Measurements from ENCODE around the gene PAXX.

PAXX gene

DNA sequence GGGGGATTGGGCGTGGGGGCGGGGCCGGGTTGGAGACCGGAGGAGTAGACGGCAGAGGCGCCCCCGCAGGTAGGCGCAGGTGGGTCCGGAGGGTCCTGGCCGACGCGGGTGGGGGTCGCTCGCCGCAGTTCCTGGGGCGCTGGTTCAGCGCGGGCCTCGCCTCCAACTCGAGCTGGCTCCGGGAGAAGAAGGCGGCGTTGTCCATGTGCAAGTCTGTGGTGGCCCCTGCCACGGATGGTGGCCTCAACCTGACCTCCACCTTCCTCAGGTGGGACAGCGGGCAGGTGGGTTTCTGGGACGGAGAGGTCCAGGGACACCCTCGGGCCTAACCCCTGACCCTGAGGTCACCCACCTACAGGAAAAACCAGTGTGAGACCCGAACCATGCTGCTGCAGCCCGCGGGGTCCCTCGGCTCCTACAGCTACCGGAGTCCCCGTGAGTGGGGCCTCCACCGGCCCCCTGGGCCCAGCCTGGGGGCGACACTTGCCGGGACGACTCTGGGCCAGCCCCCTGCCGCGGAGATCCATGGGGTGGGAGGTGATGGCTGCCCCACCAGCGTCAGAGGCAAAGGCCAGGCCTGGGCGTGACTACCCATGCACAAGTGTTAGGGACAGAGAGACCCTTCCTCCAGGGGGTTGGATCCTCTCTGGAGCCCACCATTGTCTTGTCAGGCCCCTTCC is 13.2 kb upstream of the PAXX start:
- DNase-seq, result no peak
- TF ChIP-seq GATA1 (IDR thresholded peaks at IDR 0.05; ENCODE audit: low read depth, low read length), result no peak
- TF ChIP-seq POLR2A (IDR thresholded peaks at IDR 0.05; ENCODE audit: low read length), result no peak

DNA sequence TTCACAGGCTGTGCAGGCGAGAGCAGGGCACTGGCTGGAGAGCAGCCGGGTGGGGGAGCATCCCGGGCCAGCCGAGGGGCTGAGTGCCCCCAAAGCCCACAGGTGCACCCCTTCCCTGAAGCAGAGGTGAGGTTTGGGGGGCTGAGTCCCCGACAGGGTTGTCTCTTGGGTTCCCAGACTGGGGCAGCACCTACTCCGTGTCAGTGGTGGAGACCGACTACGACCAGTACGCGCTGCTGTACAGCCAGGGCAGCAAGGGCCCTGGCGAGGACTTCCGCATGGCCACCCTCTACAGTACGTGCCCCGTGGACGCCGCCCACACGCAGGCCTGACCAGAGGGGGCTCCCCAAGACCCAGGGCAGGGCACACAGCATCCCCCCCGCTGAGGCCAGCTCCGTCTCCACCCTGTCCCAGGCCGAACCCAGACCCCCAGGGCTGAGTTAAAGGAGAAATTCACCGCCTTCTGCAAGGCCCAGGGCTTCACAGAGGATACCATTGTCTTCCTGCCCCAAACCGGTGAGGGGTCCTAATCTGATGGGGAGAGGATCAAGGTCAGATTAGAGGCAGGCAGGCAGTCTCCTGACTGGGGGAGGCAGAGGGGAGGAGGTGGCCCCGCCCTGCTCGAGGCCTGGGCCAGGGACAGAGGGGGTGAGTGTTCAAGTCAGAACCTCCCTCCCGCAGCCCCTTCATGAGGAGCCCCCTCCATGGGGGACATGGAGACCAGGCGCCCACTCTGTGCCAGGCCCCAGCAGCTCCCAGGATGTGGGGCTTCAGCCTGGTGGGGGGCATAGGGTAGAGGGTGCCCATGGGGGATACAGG is 12.2 kb upstream of the PAXX start:
- no peak for DNase-seq
- TF ChIP-seq GATA1 (IDR thresholded peaks at IDR 0.05; ENCODE audit: low read depth, low read length) (no peak), POLR2A (IDR thresholded peaks at IDR 0.05; ENCODE audit: low read length) (no peak)

DNA sequence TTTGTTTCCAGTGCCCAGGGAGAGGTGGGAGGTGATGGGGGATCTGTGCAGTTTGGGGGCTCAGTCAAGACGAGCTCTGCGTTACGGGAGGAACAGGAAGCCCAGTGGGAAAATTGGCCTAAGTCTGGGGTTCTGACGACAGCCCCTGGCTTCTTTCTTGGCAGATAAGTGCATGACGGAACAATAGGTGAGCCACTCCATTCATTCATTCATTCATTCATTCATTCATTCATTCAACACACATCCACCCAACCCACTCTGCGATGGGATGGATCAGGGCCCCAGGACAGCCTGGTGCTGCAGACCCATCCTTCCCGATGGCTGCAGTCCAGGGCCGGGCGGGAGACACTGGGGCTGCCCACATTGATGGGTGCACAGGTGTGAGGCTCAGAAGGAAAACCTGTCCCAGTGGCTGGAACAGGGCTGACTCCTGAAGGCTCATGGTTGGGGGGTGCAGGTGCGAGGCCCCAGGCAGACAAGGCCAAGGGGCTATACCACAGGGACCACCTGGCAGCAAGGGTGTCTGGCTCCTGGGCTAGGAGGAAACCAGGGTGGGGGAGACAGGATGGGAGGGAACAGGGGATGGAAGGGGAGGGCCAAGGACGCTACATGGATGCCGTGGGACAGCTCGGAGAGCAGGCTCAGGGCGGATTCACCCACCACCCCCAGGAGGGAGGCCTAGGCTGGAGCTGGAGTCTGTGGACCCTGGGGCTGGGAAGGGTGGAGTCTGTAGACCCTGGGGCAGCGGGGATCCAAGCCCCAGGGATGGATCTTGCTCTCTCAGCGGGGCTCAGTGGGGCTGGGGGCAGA is 11.3 kb upstream of the PAXX start:
- DNase-seq, result no peak
- no peak for TF ChIP-seq POLR2A (IDR thresholded peaks at IDR 0.05; ENCODE audit: low read length)
- no peak for TF ChIP-seq GATA1 (IDR thresholded peaks at IDR 0.05; ENCODE audit: low read depth, low read length)

DNA sequence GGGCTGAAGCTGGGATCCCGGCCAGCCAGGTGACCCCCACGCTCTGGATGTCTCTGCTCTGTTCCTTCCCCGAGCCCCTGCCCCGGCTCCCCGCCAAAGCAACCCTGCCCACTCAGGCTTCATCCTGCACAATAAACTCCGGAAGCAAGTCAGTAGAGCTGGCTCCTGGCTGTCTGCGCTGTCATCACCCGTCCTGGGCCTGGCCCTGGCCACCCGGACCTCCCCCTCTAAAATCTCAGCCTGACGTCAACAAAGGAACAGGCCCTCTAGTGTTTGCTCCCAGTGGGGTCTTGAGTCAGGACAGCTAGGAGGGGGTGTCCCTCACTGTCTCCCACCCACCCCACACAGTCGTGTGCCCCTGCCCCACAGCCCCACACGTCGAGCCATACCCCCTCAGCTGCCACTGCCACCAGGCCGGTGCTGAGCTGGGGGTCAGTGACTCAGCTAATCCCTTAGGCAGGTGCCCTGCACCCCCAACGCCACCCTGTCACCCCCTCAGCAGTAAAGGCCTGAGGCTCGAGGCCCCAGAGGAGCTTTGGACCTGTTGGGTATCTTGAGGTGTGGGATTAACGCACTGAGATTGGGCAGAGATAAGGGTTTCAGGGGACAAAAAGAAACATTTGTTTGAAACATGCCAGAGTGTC is 10.5 kb upstream of the PAXX start:
- DNase-seq, result no peak
- TF ChIP-seq POLR2A (IDR thresholded peaks at IDR 0.05; ENCODE audit: low read length), result no peak
- no peak for TF ChIP-seq GATA1 (IDR thresholded peaks at IDR 0.05; ENCODE audit: low read depth, low read length)

DNA sequence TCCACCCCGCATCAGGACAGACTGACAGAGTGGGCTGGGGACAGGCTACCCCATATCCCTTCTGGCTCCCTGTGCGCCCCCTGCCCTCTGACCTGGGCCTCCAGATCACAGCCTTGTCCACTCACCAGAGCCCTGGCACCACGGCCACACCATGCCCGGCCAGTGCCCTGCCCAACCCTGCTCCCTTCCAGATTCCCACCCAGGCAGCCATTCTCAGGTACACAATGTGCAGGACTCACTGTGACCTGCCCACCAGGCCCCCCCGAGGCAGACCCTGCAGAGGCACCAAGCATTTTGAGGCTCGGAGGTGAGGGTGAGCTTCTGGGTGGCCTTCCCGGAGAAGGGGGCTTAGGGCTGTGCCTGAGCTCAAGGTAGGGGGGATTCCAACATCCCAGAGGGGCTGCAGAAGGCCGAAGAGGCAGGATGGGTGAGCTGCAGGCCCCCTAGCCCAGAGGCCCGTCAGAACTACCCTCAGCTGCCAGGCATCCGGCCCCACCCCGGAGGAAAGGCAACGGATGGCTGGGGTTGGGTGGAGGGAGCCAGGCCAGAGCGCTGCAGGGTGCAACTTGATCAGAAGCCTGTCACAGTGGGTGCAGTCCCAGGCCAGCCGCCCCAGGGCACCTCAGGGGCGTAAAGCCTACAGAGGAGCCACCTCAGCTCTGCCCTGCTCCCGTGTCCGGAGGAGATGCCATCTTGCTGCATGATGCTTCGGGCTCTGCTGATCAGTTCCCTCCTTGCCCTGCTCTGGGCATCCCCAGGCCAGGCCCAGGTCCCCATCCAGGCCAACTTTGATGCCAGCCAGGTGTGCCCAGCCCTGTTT is 9.8 kb upstream of the PAXX start, which contains the start of gene LCNL1:
LCNL1 (plus strand) TSS at position 762 of the 820 bp plus-strand sequence. CDS start 594 bp downstream, outside the sequence.
- TF ChIP-seq POLR2A (IDR thresholded peaks at IDR 0.05; ENCODE audit: low read length), result no peak
- TF ChIP-seq GATA1 (IDR thresholded peaks at IDR 0.05; ENCODE audit: low read depth, low read length), result no peak

GRCh38 chr9:136983167-136983566 is 9.1 kb upstream of the PAXX start:
- TF ChIP-seq POLR2A (IDR thresholded peaks at IDR 0.05; ENCODE audit: low read length) (no peak), GATA1 (IDR thresholded peaks at IDR 0.05; ENCODE audit: low read depth, low read length) (no peak)
- no peak for DNase-seq

More for the DNA sequence above, 9.8 kb upstream of the PAXX start, which contains the start of gene LCNL1:
- DNase-seq, result no peak

DNA sequence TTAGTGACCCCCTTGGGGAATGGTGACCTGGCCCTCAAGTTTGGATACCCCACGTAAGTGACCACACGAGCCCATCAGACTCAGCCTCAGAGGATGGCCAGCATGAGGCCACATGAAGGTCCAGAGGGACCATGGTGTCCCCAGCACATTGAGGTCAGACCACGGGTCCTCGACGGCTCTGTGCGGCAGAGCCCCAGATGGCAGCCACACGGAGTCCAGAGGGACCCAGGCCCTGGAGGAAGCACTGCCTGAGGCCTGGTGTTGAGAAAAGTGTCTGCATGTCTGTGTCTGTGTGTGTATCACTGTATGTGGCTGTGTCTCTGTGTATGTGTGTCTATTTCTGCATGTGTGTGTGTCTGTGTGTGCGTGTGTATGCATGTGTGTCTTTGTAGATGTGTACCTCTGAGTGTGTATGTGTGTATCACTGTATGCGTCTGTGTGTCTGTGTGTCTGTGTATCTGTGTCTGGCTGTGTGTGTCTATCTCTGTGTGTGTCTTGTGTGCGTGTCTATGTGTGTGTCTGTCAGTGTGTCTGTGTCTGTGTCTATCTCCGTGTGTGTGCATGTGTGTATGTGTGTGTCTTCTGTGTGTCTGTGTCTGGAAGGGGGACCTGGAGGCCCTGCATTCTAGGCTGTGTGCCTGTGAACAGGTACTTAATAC is 8.4 kb upstream of the PAXX start:
- no peak for DNase-seq
- TF ChIP-seq GATA1 (IDR thresholded peaks at IDR 0.05; ENCODE audit: low read depth, low read length) (no peak), POLR2A (IDR thresholded peaks at IDR 0.05; ENCODE audit: low read length) (no peak)

GRCh38 chr9:136984464-136985026 is 7.7 kb upstream of the PAXX start:
- TF ChIP-seq POLR2A (IDR thresholded peaks at IDR 0.05; ENCODE audit: low read length) (no peak), GATA1 (IDR thresholded peaks at IDR 0.05; ENCODE audit: low read depth, low read length) (no peak)
- no peak for DNase-seq

- no peak for DNase-seq
- TF ChIP-seq GATA1 (IDR thresholded peaks at IDR 0.05; ENCODE audit: low read depth, low read length), result no peak
- no peak for TF ChIP-seq POLR2A (IDR thresholded peaks at IDR 0.05; ENCODE audit: low read length)
These were observed 7.1 kb upstream of the PAXX start for GRCh38 chr9:136985027-136985602.

DNA sequence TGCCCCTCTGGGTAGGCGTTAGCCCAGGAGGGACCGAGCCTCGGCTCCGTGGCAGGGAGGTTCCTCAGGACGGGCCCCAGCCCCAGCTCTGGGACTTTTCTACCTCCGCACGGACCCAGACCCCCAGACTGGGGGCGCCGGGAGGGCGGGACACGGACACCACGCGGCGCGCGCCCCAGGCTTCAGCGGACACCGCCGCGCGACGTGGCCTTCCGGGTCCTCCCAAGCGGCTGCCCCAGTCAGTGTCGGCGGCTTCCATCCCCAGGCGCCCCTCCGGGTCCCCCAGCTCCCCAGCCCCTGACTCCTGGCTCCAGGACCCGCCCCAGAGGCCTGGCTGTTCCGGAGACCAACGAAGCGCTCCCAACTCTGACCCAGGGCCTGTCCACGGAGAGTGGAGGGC is 6.4 kb upstream of the PAXX start:
- DNase-seq, result no peak
- no peak for TF ChIP-seq GATA1 (IDR thresholded peaks at IDR 0.05; ENCODE audit: low read depth, low read length)
- TF ChIP-seq POLR2A (IDR thresholded peaks at IDR 0.05; ENCODE audit: low read length), result no peak

DNA sequence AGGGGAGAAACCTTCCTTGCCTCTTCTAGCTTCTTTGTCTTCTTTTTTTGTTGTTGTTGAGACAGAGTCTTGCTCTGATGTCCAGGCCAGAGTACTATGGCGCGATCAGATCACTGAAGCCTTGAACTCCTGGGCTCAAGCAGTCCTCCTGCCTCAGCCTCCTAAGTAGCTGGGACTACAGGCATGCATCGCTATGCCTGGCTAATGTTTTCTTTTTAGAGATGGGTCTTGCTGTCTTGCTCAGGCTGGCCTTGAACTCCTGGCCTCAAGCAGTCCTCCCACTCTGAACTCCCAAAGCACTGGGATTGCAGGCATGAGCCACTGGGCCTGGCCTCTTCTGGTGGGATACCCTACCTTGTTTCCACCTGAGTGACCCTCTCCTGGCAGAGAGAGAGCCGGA is 3.4 kb upstream of the PAXX start:
- DNase-seq, result no peak
- no peak for TF ChIP-seq POLR2A (IDR thresholded peaks at IDR 0.05; ENCODE audit: low read length)
- no peak for TF ChIP-seq GATA1 (IDR thresholded peaks at IDR 0.05; ENCODE audit: low read depth, low read length)
